ENCODE results near the gene ZNF155. TPM values are rescaled to one million over a fixed set of nuclear protein-coding genes. Genes with fewer than 3 reads are reported as not detected.

ZNF155 gene
- total and polyA plus RNA-seq, 2 donors from 2014 or later: 5.0 to 11.2 TPM

DNA sequence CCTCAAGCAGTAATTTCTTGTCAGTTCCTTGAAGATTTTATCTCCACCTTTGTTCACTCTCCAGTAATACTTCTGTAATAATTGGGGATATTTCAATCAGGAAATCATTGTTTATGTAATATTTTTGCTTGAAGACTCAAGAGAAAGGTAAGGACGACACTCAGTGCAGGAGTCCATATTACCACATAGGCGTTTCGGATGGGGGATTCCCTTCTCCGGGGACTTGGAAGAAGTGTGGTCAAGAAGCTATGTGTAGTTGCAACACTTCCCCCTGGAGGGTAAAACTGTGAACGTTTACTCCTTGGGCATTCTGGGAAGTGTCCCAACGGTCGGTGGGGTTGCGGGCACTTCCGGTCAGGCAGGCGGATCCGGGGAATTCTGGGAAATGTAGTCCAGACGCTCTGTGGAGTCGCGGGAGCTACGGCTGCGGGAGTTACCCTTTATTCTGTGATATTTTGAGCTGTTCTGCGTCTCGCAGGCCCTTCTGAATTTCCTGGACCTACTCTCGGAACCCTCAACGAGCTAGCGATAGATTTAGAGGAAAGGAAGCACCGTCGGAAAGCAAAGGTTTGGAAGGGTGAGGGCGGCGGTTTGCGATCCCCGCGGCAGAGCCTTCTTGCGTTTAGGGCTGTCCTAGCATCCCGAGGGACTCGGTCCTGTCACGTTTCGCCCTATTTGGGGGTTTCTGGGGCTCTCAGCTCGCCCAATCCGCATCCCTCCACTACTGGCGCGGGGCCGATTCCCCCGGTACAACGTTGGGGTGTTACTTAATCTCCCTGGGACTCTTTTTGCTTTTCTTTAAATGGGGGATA lies 32.9 kb upstream of the ZNF155 start, which contains the start of gene ZNF221:
TSS of gene ZNF221 (plus strand) at position 395 of the 812 bp plus-strand sequence. CDS start 11,499 bp downstream, outside the sequence.
- Histone ChIP-seq H3K27me3 (ENCODE audit: control insufficient read depth, insufficient read depth, low read length) (no peaks in the 10 kb centered on the region), H3K9ac (ENCODE audit: low read length in 3 of 3) (peak within 1 kb of the TSS; percentile 57 to 82 (median 78)), H3K9me3 (ENCODE audit: control insufficient read depth in 2 of 3, insufficient read depth in 1 of 3, low read length in 3 of 3) (peaks cover 0 to 39% (median 2%) of the 10 kb centered on the region in 3 donors), H3K27ac (ENCODE audit: low read depth in 2 of 2, low read length in 2 of 2) (peak within 1 kb of the TSS; percentile 47 to 63), H3K4me3 (ENCODE audit: low read length in 3 of 3) (peak within 1 kb of the TSS; percentile 88 to 99 (median 98)), H3K4me1 (ENCODE audit: control insufficient read depth in 2 of 3, insufficient read depth in 2 of 3, low read depth in 1 of 3, low read length in 3 of 3) (no peaks in the 10 kb centered on the region), H3K36me3 (ENCODE audit: control insufficient read depth in 2 of 3, insufficient read depth in 3 of 3, low read length in 3 of 3) (peaks cover 0 to 2% (median 0%) of the 10 kb centered on the region in 3 donors)
- no peak for FAIRE-seq
- intact Hi-C loops (cut with DNase I): no loop called here
- DNase-seq: peak; percentile 93 to 98 (median 95)
- TF ChIP-seq, protein P1, sequence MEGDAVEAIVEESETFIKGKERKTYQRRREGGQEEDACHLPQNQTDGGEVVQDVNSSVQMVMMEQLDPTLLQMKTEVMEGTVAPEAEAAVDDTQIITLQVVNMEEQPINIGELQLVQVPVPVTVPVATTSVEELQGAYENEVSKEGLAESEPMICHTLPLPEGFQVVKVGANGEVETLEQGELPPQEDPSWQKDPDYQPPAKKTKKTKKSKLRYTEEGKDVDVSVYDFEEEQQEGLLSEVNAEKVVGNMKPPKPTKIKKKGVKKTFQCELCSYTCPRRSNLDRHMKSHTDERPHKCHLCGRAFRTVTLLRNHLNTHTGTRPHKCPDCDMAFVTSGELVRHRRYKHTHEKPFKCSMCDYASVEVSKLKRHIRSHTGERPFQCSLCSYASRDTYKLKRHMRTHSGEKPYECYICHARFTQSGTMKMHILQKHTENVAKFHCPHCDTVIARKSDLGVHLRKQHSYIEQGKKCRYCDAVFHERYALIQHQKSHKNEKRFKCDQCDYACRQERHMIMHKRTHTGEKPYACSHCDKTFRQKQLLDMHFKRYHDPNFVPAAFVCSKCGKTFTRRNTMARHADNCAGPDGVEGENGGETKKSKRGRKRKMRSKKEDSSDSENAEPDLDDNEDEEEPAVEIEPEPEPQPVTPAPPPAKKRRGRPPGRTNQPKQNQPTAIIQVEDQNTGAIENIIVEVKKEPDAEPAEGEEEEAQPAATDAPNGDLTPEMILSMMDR (IDR thresholded peaks at IDR 0.05; ENCODE audit: borderline replicate concordance, extremely low read depth, insufficient read depth): peak; percentile 57

DNA sequence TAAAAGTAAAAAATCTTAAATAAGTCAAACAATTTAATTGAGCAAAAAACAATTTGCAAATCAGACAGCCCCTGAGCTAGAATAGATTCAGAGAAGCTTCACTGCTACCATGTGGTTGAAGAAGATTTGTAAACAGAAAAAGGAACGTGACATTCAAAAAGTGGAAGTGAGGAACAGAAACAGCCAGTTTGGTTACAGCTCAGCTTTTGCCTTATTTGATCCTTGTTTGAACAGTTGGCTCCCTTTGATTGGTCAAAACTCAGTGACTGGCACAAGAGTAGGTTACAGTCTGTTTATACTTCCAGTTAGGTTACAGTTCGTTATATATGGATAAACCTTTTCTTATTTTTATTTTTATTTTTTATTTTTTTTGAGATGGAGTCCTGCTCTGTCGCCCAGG lies 27.2 kb upstream of the ZNF155 start:
- FAIRE-seq: no peak
- H3K9me3 ChIP-seq (ENCODE audit: control insufficient read depth in 2 of 3, insufficient read depth in 1 of 3, low read length in 3 of 3): peaks cover 0 to 57% (median 6%) of the 10 kb centered on the region in 3 donors

DNA sequence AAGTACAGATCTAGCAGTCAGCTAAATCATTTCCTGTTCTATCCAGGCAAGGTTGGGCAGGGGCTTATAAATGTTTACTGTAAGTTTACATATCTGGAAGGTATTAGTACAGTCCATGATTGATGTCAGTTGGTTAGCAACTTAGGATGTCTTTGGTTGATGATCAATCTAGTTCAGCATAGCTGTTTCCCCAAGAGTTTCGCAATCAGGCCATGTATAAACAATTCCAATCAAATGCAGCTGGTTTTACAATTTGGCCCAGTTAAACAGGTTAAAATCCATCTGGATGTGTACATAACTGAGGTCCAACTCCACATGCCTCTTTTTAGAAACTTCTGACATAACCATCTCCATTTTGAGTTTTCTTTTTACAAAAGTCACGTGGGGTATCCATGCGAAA lies 26.1 kb upstream of the ZNF155 start:
- no peak for FAIRE-seq
- H3K27ac ChIP-seq (ENCODE audit: low read depth in 2 of 2, low read length in 2 of 2): no peak overlapping the region
- no peak overlapping the region for H3K4me3 ChIP-seq (ENCODE audit: low read length in 3 of 3)
- no peak for DNase-seq
- H3K4me1 ChIP-seq (ENCODE audit: control insufficient read depth in 2 of 3, insufficient read depth in 2 of 3, low read depth in 1 of 3, low read length in 3 of 3): no peaks in the 10 kb centered on the region
- H3K27me3 ChIP-seq (ENCODE audit: control insufficient read depth, insufficient read depth, low read length): no peaks in the 10 kb centered on the region
- peaks cover 2 to 61% (median 11%) of the 10 kb centered on the region in 3 donors for H3K9me3 ChIP-seq (ENCODE audit: control insufficient read depth in 2 of 3, insufficient read depth in 1 of 3, low read length in 3 of 3)
- no peak overlapping the region for H3K9ac ChIP-seq (ENCODE audit: low read length in 3 of 3)
- intact Hi-C loops (cut with DNase I): no loop called here
- H3K36me3 ChIP-seq (ENCODE audit: control insufficient read depth in 2 of 3, insufficient read depth in 3 of 3, low read length in 3 of 3): peaks cover 0 to 2% (median 0%) of the 10 kb centered on the region in 3 donors
- TF ChIP-seq, protein P1 (IDR thresholded peaks at IDR 0.05; ENCODE audit: borderline replicate concordance, extremely low read depth, insufficient read depth): no peak

More for the DNA sequence above, 27.2 kb upstream of the ZNF155 start:
- intact Hi-C loops (cut with DNase I): no loop called here
- no peak overlapping the region for H3K9ac ChIP-seq (ENCODE audit: low read length in 3 of 3)
- TF ChIP-seq, protein P1 (IDR thresholded peaks at IDR 0.05; ENCODE audit: borderline replicate concordance, extremely low read depth, insufficient read depth): no peak
- H3K4me3 ChIP-seq (ENCODE audit: low read length in 3 of 3): no peak overlapping the region
- H3K36me3 ChIP-seq (ENCODE audit: control insufficient read depth in 2 of 3, insufficient read depth in 3 of 3, low read length in 3 of 3): peaks cover 0 to 2% (median 0%) of the 10 kb centered on the region in 3 donors
- H3K4me1 ChIP-seq (ENCODE audit: control insufficient read depth in 2 of 3, insufficient read depth in 2 of 3, low read depth in 1 of 3, low read length in 3 of 3): no peaks in the 10 kb centered on the region
- no peak for DNase-seq
- H3K27me3 ChIP-seq (ENCODE audit: control insufficient read depth, insufficient read depth, low read length): no peaks in the 10 kb centered on the region
- H3K27ac ChIP-seq (ENCODE audit: low read depth in 2 of 2, low read length in 2 of 2): no peak overlapping the region

Data from kidney (tissue), 14 donors.